PC-9 (cell line): ENCODE data around the gene PSEN1. TPM values are rescaled to one million over a fixed set of nuclear protein-coding genes. Genes with fewer than 3 reads are reported as not detected.

Experiments used
- BruUV-seq: library from RNA; stranded (reverse); fragments of 400-500 nt; replicated peaks from 2 replicates; lab custom pipeline; 2021; lab: Mats Ljungman, UMichigan
- CTCF ChIA-PET: fragments of 300-600 bp; sonication (Branson Sonifier 250); formaldehyde crosslinking; loops from one replicate; lab custom pipeline; 2022; ENCODE audit warnings: antibody characterized with exemption; lab: Charles Lee
- POLR2A ChIA-PET: fragments of 300-600 bp; sonication (Branson Sonifier 250); formaldehyde crosslinking; loops from one replicate; lab custom pipeline; 2022; ENCODE audit warnings: antibody characterized with exemption; ENCODE audit not compliant: unreplicated experiment; lab: Charles Lee
- DNase-seq, 2 experiments: peaks; one replicate each; pipeline versions ENCODE4 v3.0.0 to v3.0.0-alpha.2; 2015 to 2022; ENCODE audit warnings: mixed read lengths in 1 of 2
- H2AFZ ChIP-seq: fragments of 200-600 bp; sonication (generic); 2 replicates; pipeline ENCODE4 v1.8.1; 2017; ENCODE audit warnings: antibody characterized with exemption
- H3F3A ChIP-seq: fragments of 200-600 bp; sonication (generic); 2 replicates; pipeline ENCODE4 v1.8.1; 2017; ENCODE audit warnings: antibody characterized with exemption, mild to moderate bottlenecking, low read depth; ENCODE audit not compliant: insufficient read depth
- H3K27ac ChIP-seq: fragments of 200-600 bp; sonication (generic); 2 replicates; pipeline ENCODE4 v1.6.1; 2016; ENCODE audit warnings: mixed run types
- H3K27me3 ChIP-seq: fragments of 200-600 bp; sonication (generic); 2 replicates; pipeline ENCODE4 v1.6.1; 2016; ENCODE audit warnings: low read depth, mixed run types; ENCODE audit not compliant: insufficient read depth
- H3K36me3 ChIP-seq: fragments of 200-600 bp; sonication (generic); 2 replicates; pipeline ENCODE4 v1.6.1; 2016; ENCODE audit warnings: low read depth, mixed run types
- H3K4me1 ChIP-seq: fragments of 200-600 bp; sonication (generic); replicated peaks from 2 replicates; pipeline ENCODE4 v1.6.1; 2016; ENCODE audit warnings: mixed run types; ENCODE audit not compliant: insufficient read depth
- H3K4me2 ChIP-seq: fragments of 200-600 bp; sonication (generic); 2 replicates; pipeline ENCODE4 v1.6.1; 2017; ENCODE audit warnings: mixed run types
- H3K4me3 ChIP-seq: fragments of 200-600 bp; sonication (generic); 2 replicates; pipeline ENCODE4 v1.6.1; 2016; ENCODE audit warnings: mixed run types
- H3K79me2 ChIP-seq: fragments of 200-600 bp; sonication (generic); 2 replicates; pipeline ENCODE4 v1.6.1; 2017; ENCODE audit warnings: low read depth, mixed run types
- H3K9me2 ChIP-seq: fragments of 200-600 bp; sonication (generic); 2 replicates; pipeline ENCODE4 v1.8.1; 2017; ENCODE audit warnings: mild to moderate bottlenecking; ENCODE audit not compliant: insufficient read depth
- H3K9me3 ChIP-seq: fragments of 200-600 bp; sonication (generic); 2 replicates; pipeline ENCODE4 v1.8.1; 2016; ENCODE audit warnings: low read depth; ENCODE audit not compliant: insufficient read depth
- H4K20me1 ChIP-seq: fragments of 200-600 bp; sonication (generic); 2 replicates; pipeline ENCODE4 v1.8.1; 2017; ENCODE audit not compliant: insufficient read depth
- CTCF ChIP-seq: fragments of 200-600 bp; sonication (generic); conservative IDR thresholded peaks from 2 replicates; pipeline ENCODE4 v1.6.1; 2017; ENCODE audit warnings: mixed run types, antibody characterized with exemption, mild to moderate bottlenecking, moderate library complexity
- EZH2 ChIP-seq: fragments of 200-600 bp; sonication (generic); IDR thresholded peaks from 2 replicates; pipeline ENCODE4 v1.8.0; 2017; ENCODE audit warnings: antibody characterized with exemption, low read depth
- intact Hi-C: fragments of 100-400 bp; cut with micrococcal nuclease; formaldehyde crosslinking; loops from one replicate; pipeline ENCODE4 v1.10.0; 2022; ENCODE audit not compliant: unreplicated experiment
- total RNA-seq: library from RNA; stranded (reverse); gene quantifications from 2 replicates; pipeline ENCODE4 v1.2.3, GENCODE V29; 2021

The PSEN1 gene
- total RNA-seq, 1 experiment from 2014 or later = 44.0 TPM

- H3K27ac ChIP-seq = no peak overlapping the region
- no peak overlapping the region for H3K4me2 ChIP-seq
- ChIA-PET CTCF (no interaction called here), POLR2A (no interaction called here)
- no peaks in the 10 kb centered on the region for H3K79me2 ChIP-seq
- intact Hi-C loops = no loop called here
- no peaks in the 10 kb centered on the region for H3K27me3 ChIP-seq
- TF ChIP-seq EZH2 = no peak
- TF ChIP-seq CTCF = no peak
- H3K9me3 ChIP-seq = no peaks in the 10 kb centered on the region
- no peak overlapping the region for H3K4me3 ChIP-seq
- no peaks in the 10 kb centered on the region for H3K9me2 ChIP-seq
- H3K36me3 ChIP-seq = no peaks in the 10 kb centered on the region
- H2AFZ ChIP-seq = no peak overlapping the region
- H3F3A ChIP-seq = no peaks in the 10 kb centered on the region
- no peaks in the 10 kb centered on the region for H3K4me1 ChIP-seq
- no peak for DNase-seq
- no peaks in the 10 kb centered on the region for H4K20me1 ChIP-seq
- BruUV-seq = no TSS peak
These were observed 118.7 kb downstream of the PSEN1 start for GRCh38 chr14:73255005-73255400.

GRCh38 chr14:73255693-73256225, 119.5 kb downstream of the PSEN1 start:
- BruUV-seq = no TSS peak
- H3K9me3 ChIP-seq = no peaks in the 10 kb centered on the region
- H3F3A ChIP-seq = no peaks in the 10 kb centered on the region
- H2AFZ ChIP-seq = no peak overlapping the region
- no peaks in the 10 kb centered on the region for H3K9me2 ChIP-seq
- TF ChIP-seq CTCF = no peak
- TF ChIP-seq EZH2 = no peak
- H3K4me3 ChIP-seq = no peak overlapping the region
- no peaks in the 10 kb centered on the region for H3K4me1 ChIP-seq
- H3K4me2 ChIP-seq = no peak overlapping the region
- POLR2A ChIA-PET = no interaction called here
- H3K27ac ChIP-seq = no peak overlapping the region
- CTCF ChIA-PET = no interaction called here
- H3K79me2 ChIP-seq = no peaks in the 10 kb centered on the region
- H3K27me3 ChIP-seq = no peaks in the 10 kb centered on the region
- intact Hi-C loops = no loop called here
- no peaks in the 10 kb centered on the region for H4K20me1 ChIP-seq
- DNase-seq = no peak
- H3K36me3 ChIP-seq = no peaks in the 10 kb centered on the region

GRCh38 chr14:73258076-73258475, 121.8 kb downstream of the PSEN1 start:
- Histone ChIP-seq H3K9me2 (no peaks in the 10 kb centered on the region), H3K9me3 (no peaks in the 10 kb centered on the region), H3K27me3 (no peaks in the 10 kb centered on the region), H3K4me3 (no peak overlapping the region), H2AFZ (no peak overlapping the region), H4K20me1 (no peaks in the 10 kb centered on the region), H3K4me2 (no peak overlapping the region), H3K4me1 (no peaks in the 10 kb centered on the region), H3K36me3 (no peaks in the 10 kb centered on the region), H3K79me2 (no peaks in the 10 kb centered on the region), H3F3A (no peaks in the 10 kb centered on the region), H3K27ac (no peak overlapping the region)
- no peak for DNase-seq
- TF ChIP-seq EZH2 (no peak), CTCF (no peak)
- no TSS peak for BruUV-seq
- ChIA-PET POLR2A (no interaction called here), CTCF (no interaction called here)
- intact Hi-C loops = no loop called here
